Activated naive CD4-positive, alpha-beta T cell treated with anti-CD3 and anti-CD28 coated beads for 36 hours (primary cell): ENCODE data around the gene BCL2. TPM values are rescaled to one million over a fixed set of nuclear protein-coding genes. Genes with fewer than 3 reads are reported as not detected.
A peak's percentile ranks its signal among the peaks of the same experiment; 100 is the strongest.

Source experiments
- CTCF ChIA-PET: fragments of 350-600 bp; sonication (Branson Sonifier 250); formaldehyde crosslinking; loops from one replicate; lab custom pipeline; 2021; ENCODE audit warnings: antibody characterized with exemption; lab: Charles Lee
- DNase-seq: peaks from one replicate; pipeline ENCODE4 v3.0.0-alpha.2; 2020
- H3K27ac Mint-ChIP-seq: one replicate; pipeline ENCODE4 v1.8.0; 2021; ENCODE audit warnings: mild to moderate bottlenecking, mixed read lengths
- H3K27me3 Mint-ChIP-seq: one replicate; pipeline ENCODE4 v1.8.0; 2021; ENCODE audit warnings: low read depth, mixed read lengths
- H3K36me3 Mint-ChIP-seq: one replicate; pipeline ENCODE4 v1.8.0; 2021; ENCODE audit warnings: low read depth, mixed read lengths
- H3K4me1 Mint-ChIP-seq: one replicate; pipeline ENCODE4 v1.8.0; 2021; ENCODE audit warnings: low read depth, mixed read lengths
- H3K4me3 Mint-ChIP-seq: one replicate; pipeline ENCODE4 v1.8.0; 2021; ENCODE audit warnings: mild to moderate bottlenecking, moderate library complexity, mixed read lengths
- H3K9me3 Mint-ChIP-seq: one replicate; pipeline ENCODE4 v1.8.0; 2021; ENCODE audit warnings: mixed read lengths
- intact Hi-C: fragments of 100-400 bp; cut with micrococcal nuclease; formaldehyde crosslinking; loops from one replicate; pipeline ENCODE4 v1.15.1; 2023
- total RNA-seq, 2 experiments: library from RNA; stranded (reverse); gene quantifications; one replicate each; pipeline ENCODE4 v1.2.3, GENCODE V29; 2021

The BCL2 gene
- total RNA-seq, 2 experiments from 2014 or later: 48.4 to 49.6 TPM

- H3K27ac Mint-ChIP-seq: peak overlapping the region; percentile 75
- peaks cover 15% of the 10 kb centered on the region for H3K36me3 Mint-ChIP-seq
- no peak overlapping the region for H3K4me3 Mint-ChIP-seq
- DNase-seq: peak; percentile 79
- H3K4me1 Mint-ChIP-seq: peaks cover 37% of the 10 kb centered on the region
- CTCF ChIA-PET: interaction anchor here (0.6 to 6.0 kb wide), 26 partner anchors 10 to 307 kb away, joined by 3 to 54 read pairs (median 5); partner anchors contain the start of gene BCL2
- H3K27me3 Mint-ChIP-seq: no peaks in the 10 kb centered on the region
- intact Hi-C loops: loop anchor here (1.0 to 2.0 kb wide), 5 partner anchors 24 to 307 kb away; no protein-coding TSS in a partner anchor
- no peaks in the 10 kb centered on the region for H3K9me3 Mint-ChIP-seq
These were observed 188.2 kb downstream of the BCL2 start for GRCh38 chr18:63131106-63131958.

- Mint-ChIP-seq H3K36me3 (peaks cover 15% of the 10 kb centered on the region), H3K4me3 (no peak overlapping the region), H3K4me1 (peaks cover 26% of the 10 kb centered on the region), H3K27ac (no peak overlapping the region), H3K9me3 (no peaks in the 10 kb centered on the region), H3K27me3 (no peaks in the 10 kb centered on the region)
- no peak for DNase-seq
- intact Hi-C loops: loop anchor here (2.0 kb wide), 2 partner anchors 113 to 309 kb away; no protein-coding TSS in a partner anchor
- CTCF ChIA-PET: interaction anchor here (1.0 to 6.0 kb wide), 7 partner anchors 10 to 192 kb away, joined by 3 to 54 read pairs (median 6); partner anchors contain the start of gene BCL2
These were observed 189.4 kb downstream of the BCL2 start for GRCh38 chr18:63130176-63130575.

GRCh38 chr18:63128237-63128974 lies 191.2 kb downstream of the BCL2 start:
- no peaks in the 10 kb centered on the region for H3K9me3 Mint-ChIP-seq
- intact Hi-C loops: no loop called here
- peaks cover 18% of the 10 kb centered on the region for H3K36me3 Mint-ChIP-seq
- H3K4me3 Mint-ChIP-seq: no peak overlapping the region
- no peak for DNase-seq
- peaks cover 23% of the 10 kb centered on the region for H3K4me1 Mint-ChIP-seq
- CTCF ChIA-PET: interaction anchor here (0.6 to 6.0 kb wide), 9 partner anchors 8 to 196 kb away, joined by 3 to 54 read pairs (median 3); partner anchors contain the start of gene BCL2
- H3K27ac Mint-ChIP-seq: peak overlapping the region; percentile 14
- H3K27me3 Mint-ChIP-seq: no peaks in the 10 kb centered on the region

- CTCF ChIA-PET: interaction anchor here (0.6 to 2.3 kb wide), 5 partner anchors 10 to 198 kb away, joined by 3 to 7 read pairs (median 5); no protein-coding TSS in a partner anchor
- intact Hi-C loops: no loop called here
- Mint-ChIP-seq H3K36me3 (peaks cover 22% of the 10 kb centered on the region), H3K4me3 (no peak overlapping the region), H3K4me1 (peaks cover 9% of the 10 kb centered on the region), H3K27ac (peak overlapping the region; percentile 24), H3K27me3 (no peaks in the 10 kb centered on the region), H3K9me3 (no peaks in the 10 kb centered on the region)
- DNase-seq: no peak
These were observed 193.2 kb downstream of the BCL2 start for GRCh38 chr18:63126134-63127069.

- Mint-ChIP-seq H3K27ac (no peak overlapping the region), H3K36me3 (peaks cover 7% of the 10 kb centered on the region), H3K4me1 (peaks cover 2% of the 10 kb centered on the region), H3K4me3 (no peak overlapping the region), H3K9me3 (no peaks in the 10 kb centered on the region), H3K27me3 (peaks cover 2% of the 10 kb centered on the region)
- intact Hi-C loops: no loop called here
- CTCF ChIA-PET: interaction anchor here (0.5 to 2.1 kb wide), 9 partner anchors 9 to 319 kb away, joined by 3 to 16 read pairs (median 6); partner anchors contain the start of gene BCL2
- no peak for DNase-seq
These were observed 198.9 kb downstream of the BCL2 start for GRCh38 chr18:63120620-63121019.

- Mint-ChIP-seq H3K4me1 (peaks cover 2% of the 10 kb centered on the region), H3K9me3 (no peaks in the 10 kb centered on the region), H3K4me3 (no peak overlapping the region), H3K27ac (no peak overlapping the region), H3K36me3 (peaks cover 4% of the 10 kb centered on the region), H3K27me3 (peaks cover 2% of the 10 kb centered on the region)
- CTCF ChIA-PET: interaction anchor here (0.7 to 2.1 kb wide), 18 partner anchors 9 to 320 kb away, joined by 3 to 16 read pairs (median 4); partner anchors contain the start of gene BCL2
- DNase-seq: peak; percentile 64
- intact Hi-C loops: loop anchor here (1.0 kb wide), 4 partner anchors 36 to 320 kb away; no protein-coding TSS in a partner anchor
These were observed 199.9 kb downstream of the BCL2 start for GRCh38 chr18:63119647-63120046.

GRCh38 chr18:63113899-63114565 lies 205.5 kb downstream of the BCL2 start:
- Mint-ChIP-seq H3K4me1 (peaks cover 4% of the 10 kb centered on the region), H3K27ac (no peak overlapping the region), H3K4me3 (no peak overlapping the region), H3K27me3 (peaks cover 2% of the 10 kb centered on the region), H3K9me3 (no peaks in the 10 kb centered on the region), H3K36me3 (no peaks in the 10 kb centered on the region)
- intact Hi-C loops: no loop called here
- DNase-seq: no peak
- CTCF ChIA-PET: interaction anchor here (1.0 to 1.1 kb wide), 2 partner anchors 18 to 204 kb away, joined by 3 read pairs; no protein-coding TSS in a partner anchor

GRCh38 chr18:63112706-63113105 lies 206.9 kb downstream of the BCL2 start:
- CTCF ChIA-PET: no interaction called here
- H3K9me3 Mint-ChIP-seq: no peaks in the 10 kb centered on the region
- intact Hi-C loops: no loop called here

GRCh38 chr18:63111671-63112402 lies 207.7 kb downstream of the BCL2 start:
- no peaks in the 10 kb centered on the region for H3K27me3 Mint-ChIP-seq
- intact Hi-C loops: no loop called here
- no peak for DNase-seq
- CTCF ChIA-PET: interaction anchor here (0.8 kb wide), 1 partner anchor 23 kb away, joined by 3 read pairs; no protein-coding TSS in a partner anchor
- no peak overlapping the region for H3K4me3 Mint-ChIP-seq
- H3K36me3 Mint-ChIP-seq: no peaks in the 10 kb centered on the region
- no peaks in the 10 kb centered on the region for H3K9me3 Mint-ChIP-seq
- peaks cover 16% of the 10 kb centered on the region for H3K4me1 Mint-ChIP-seq
- no peak overlapping the region for H3K27ac Mint-ChIP-seq

More at GRCh38 chr18:63112706-63113105, 206.9 kb downstream of the BCL2 start:
- Mint-ChIP-seq H3K27ac (no peak overlapping the region), H3K4me1 (peaks cover 8% of the 10 kb centered on the region), H3K27me3 (peaks cover under 1% of the 10 kb centered on the region), H3K4me3 (no peak overlapping the region), H3K36me3 (no peaks in the 10 kb centered on the region)
- DNase-seq: no peak

- H3K4me3 Mint-ChIP-seq: no peak overlapping the region
- H3K27ac Mint-ChIP-seq: no peak overlapping the region
- intact Hi-C loops: loop anchor here (10.0 kb wide), 1 partner anchor 585 kb away; the partner anchor contains the start of gene ZCCHC2
- no peak for DNase-seq
- peaks cover 25% of the 10 kb centered on the region for H3K4me1 Mint-ChIP-seq
- no peaks in the 10 kb centered on the region for H3K27me3 Mint-ChIP-seq
- CTCF ChIA-PET: no interaction called here
- H3K36me3 Mint-ChIP-seq: no peaks in the 10 kb centered on the region
- no peaks in the 10 kb centered on the region for H3K9me3 Mint-ChIP-seq
These were observed 209.8 kb downstream of the BCL2 start for GRCh38 chr18:63109802-63110201.
